ENCODE data around the gene WASL.
"Not testable (repeated sequence)": the region's sequence is repeated elsewhere in the genome, so short reads cannot be mapped to it uniquely, and the experiment has no call there.

Gene WASL

DNA sequence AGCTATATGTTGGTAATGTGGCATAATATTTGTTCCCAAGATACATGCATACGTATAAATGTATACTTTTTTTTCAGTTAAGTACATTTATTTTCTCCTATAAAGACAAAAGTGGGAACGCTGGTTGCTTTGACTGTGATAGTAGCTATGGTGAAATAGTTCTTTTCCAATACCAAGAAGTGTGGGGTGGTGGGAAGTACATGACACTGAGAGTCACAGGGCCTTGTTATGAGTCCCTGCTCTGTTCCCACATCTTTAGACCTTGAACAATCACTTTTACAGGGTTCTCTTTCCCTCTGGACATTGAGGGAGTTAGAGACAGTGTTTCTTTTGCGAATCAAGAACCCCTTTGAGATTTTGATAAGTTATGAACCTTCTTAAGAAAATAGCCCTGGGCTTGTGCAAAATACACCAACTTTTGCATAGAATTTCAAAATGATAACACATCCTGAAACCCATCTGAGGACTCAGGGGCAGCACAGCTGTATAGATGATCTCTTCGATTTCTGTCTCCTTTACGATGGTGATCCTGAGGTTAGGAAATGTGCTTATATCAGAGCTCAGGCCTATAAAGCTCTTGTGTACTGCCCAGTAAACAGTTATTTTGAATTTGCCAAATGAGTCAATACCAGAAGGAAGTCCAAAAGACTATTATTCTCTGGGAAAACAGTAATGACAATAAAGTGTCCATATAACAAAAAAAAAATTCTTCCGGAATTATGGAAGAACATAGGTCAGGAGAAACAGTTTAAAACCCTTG, 92.1 kb downstream of the WASL start:
- no peak for DNase-seq

DNA sequence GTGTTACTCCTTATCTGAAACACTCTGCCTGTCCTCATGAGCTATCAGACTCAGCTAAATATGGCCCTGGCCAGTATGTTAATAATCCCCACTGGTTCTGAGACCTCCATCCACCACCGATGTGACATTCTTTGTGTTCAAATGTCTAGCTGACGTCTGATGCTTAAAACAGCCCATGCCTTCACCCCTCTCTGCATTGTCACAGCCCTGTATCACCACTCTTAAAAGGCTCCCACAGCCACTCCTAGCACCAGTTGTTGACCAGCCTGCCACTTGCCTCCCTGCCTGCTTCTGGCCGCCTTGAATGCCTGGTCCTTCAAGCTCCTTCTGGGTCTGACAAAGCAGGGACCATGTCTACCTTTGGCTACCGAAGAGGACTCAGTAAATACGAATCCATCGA, 93.2 kb downstream of the WASL start, which contains the start of gene LMOD2:
LMOD2 (plus strand) TSS at position 253 of the 400 bp plus-strand sequence; CDS start at position 351, 98 bp downstream.
- no peak for DNase-seq

DNA sequence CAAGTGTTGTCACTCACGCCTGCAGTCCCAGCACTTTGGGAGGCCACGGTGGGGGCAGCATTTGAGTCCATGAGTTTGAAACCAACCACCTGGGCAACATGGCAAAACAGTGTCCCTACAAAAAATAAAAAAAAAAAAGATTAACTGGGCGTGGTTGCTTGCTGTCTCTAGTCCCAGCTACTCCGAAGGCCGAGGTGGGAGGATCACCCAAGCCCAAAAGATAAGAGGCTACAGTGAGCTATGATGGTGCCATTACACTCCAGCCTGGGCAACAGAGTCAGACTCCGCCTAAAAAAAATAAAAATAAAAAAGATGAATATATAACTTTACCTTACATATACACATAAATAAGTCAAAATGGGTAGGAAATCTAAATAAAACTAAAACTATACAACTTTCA, 95.6 kb downstream of the WASL start:
- DNase-seq: no peak

DNA sequence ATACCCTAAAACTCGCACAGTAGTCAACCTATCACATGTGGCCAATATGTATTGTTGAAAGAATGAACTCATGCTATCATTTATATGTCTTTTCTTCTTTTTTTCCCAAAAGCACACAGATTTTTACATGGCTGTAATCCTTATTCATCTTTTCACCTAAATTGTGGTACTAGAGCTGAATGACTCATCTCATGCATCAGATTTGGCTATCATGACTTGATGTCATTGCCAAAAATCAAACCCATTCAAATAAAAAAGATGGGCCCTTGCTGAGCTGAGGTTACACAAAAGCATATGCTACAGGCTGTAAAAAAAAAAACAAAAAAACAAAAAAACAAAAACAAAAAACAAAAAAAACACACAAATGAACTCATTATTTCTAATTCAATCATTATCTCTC, 96.4 kb downstream of the WASL start:
- DNase-seq: no peak

DNA sequence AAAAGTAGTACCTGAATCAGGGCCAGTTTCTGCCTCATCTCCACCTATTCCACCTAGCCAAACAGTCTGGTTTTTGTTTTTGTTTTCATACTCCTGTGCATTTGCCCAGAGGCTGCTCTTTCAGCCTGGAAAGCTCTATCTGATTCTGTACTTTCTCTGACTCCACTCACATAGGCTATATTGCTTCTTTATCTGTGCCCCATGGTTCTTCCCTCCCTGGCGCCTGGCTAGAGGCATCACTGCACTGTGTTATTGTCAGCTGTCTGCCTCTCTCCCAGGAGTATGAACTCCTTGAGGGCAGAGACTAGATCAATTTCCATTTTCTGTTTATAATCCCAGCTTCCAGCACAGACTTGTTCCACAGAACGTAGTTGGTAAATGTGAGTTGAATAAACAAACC, 98.2 kb downstream of the WASL start:
- DNase-seq: no peak

DNA sequence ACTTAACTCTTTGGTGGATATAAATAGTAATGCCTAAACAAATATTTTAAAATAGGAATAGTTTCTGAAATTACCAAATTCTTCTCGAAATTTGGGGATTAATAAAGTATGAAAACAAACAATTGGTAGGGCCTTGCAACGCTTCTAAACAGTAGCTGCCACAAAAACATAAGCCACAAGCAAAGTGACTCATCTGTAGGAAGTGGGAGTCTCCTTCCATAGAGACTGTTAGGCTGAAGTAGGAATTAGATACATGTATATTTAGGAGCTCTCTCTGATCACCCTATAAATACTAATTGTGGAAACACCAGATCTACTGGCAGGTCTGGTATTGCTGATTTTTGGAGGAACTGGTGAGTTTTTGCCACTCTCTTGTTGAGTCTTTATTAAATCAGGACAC, 98.8 kb downstream of the WASL start:
- no peak for DNase-seq

DNA sequence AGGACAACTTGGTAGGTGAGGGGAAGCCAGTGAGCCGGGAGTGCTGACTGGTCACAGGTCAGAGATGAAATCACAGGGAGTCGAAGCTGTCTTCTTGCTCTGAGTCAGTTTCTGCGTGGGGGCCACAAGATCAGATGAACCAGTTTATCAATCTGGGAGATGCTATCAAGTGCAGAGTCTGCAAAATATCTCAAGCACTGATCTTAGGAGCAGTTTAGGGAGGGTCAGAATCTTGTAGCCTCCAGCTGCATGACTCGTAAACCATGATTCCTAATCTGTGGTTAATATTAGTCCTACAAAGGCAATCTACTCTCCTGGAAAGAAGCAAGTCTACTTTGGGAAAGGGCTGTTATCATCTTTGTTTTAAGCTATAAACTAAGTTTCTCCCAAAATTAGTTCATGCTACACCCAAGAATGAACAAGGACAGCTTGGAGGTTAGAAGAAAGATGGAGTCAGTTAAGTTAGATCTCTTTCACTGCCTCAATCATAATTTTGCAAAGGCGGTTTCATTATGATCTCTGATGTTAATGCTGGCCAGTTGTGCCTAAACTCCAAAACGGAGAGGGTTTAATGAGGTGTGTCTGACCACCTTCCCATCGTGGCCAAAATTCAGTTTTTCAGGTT, 101.6 kb downstream of the WASL start:
- DNase-seq: no peak

DNA sequence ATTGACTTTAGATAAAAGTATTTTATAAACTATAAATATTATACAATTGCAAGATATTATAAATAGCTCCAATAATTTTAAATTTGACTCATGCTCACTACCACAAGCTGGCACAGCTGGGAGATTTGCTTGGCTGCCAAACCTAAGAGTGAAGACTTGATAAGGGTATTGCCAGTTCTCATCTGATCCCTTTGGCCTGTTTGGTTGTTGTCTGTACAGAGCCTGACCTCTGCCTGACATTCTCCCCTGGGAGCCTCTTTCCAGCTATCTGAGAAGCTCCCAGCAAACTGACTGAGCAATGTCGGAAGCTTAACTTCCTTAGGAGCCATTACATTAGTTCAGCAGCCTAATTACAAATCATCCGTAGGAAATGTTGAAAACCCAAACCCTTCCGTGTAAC, 103.3 kb downstream of the WASL start:
- DNase-seq: no peak

DNA sequence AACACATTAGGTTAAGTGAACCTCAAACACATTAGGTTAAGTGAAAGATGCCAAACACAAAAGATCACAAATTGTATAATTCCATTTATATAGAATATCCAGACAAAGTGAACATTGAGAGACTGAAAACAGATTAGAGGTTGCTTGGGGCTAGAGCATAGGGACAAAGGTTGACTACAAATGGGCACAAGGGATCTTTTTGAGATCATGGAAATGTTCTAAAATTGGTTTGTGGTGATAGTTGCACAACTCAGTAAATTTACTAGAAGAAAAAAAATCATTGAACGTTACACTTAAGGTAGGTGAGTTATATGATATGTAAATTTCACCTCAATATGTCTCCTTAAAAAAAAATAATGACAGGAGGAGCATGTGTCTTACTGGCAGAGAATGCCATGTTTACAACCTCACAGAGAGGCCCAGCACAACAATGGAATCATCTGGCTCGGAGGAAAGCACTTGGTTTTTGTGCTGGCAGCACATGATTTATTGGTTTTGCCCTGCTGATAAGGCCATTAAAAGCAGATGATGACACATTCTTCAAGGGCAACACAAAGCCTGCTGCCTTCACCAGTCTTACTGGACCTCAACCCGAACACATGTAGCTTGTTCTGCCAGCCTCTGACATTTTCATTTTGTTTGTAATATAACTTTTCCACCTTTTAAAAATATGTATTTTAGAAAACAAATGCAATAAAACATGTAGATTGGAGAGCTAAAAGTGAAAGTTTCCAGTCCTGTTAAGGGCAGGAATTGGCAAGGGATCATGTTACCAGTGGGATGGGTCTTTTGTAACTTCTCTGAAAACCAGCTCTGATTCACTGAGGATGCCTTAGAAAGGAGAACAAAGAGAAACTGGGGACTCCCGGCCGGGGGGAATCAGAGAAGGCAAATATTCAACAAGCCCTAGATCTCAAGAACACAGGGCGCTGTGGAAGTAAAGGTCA, 105.0 kb downstream of the WASL start:
- no peak for DNase-seq

DNA sequence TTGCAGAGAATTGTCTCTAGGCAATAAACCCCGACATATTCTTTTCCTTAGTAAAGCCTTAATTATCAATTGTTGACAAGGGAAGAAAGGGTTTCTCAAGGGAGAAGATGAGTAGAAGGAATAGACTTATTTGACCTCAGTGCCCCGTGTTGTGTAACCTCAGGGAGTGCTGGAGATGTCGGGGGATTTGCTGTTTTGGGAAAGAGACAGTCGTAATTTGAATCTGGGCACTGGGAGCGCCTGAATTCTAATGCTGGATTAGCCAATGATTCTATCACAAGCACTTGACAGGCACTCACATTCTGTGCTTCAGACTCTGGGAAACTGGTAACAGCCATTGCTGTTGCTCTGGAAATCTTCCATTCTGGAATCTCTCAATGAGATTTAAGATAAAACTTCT, 106.9 kb downstream of the WASL start:
- no peak for DNase-seq

DNA sequence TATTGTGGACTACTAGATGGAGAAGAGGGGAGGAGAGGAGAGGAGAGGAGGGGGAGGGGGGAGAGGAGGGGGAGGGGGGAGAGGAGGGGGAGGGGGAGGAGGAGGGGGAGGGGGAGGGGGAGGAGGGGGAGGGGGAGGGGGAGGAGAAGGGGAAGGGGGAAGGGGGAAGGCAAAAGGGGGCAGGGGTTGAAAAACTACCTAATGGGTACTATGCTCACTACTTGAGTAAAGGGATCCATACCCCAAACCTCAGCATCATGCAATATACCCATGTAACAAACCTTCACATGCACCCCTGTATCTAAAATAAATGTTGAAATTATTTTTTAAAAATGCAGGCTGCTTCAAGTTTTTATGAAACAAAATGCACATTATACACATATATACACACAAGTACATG, 108.2 kb downstream of the WASL start:
- no peak for DNase-seq

DNA sequence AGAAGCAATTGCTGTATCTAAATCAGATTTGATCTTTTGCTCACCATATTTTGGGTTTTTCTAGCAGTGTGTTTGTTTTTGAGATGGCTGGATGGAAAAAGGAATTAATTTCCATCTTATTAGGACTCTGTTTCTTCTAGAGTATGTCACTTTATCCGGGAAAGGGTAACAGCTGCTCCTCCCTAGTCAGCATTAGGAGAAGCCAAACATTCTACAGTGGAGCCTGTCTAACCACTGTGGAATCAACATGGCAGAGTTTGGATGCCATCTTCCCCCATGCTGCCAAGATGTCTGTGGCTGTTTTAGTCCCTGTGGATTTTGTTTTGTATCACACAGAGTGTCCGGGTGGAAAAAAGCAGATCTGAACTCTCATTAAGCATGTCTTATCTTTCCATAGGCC, 109.2 kb downstream of the WASL start:
- DNase-seq: no peak

DNA sequence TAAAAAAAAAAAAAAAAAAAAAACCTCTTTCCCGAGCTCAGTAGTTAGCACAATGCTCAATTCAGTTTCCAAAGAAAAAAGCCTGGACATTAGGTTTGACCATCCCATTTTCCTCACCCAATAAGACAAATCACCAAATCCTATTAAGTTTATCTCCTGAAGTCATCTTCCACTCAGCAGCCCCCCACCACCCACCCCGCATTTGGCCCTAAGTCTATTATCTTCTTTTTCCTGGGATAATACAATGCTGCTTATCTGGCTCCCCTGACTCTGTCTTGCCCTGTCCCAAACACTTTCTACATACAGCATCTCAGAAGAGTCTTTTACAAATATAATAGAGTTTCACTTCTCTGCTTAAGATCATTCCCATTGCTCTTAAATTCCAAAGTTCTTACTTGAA, 110.9 kb downstream of the WASL start:
- no peak for DNase-seq

DNA sequence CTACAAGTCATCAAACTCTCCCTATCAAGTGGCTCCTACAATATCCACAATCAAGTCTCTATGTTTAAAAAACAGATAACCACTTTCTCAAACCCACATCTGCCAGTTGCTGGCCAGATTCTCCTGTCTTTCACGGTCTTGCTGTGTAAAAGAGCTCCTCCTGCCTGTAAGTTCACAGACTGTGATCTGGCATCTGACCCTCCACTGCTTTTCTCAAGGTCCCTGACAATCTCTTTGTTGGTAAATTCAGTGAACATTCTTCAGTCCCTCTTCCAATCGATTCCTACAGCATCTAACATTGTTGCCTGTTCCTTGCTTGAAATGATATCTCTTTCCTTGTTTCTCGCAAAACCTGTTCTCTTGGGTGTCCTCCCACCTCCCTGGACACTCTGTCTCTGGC, 111.6 kb downstream of the WASL start:
- no peak for DNase-seq

DNA sequence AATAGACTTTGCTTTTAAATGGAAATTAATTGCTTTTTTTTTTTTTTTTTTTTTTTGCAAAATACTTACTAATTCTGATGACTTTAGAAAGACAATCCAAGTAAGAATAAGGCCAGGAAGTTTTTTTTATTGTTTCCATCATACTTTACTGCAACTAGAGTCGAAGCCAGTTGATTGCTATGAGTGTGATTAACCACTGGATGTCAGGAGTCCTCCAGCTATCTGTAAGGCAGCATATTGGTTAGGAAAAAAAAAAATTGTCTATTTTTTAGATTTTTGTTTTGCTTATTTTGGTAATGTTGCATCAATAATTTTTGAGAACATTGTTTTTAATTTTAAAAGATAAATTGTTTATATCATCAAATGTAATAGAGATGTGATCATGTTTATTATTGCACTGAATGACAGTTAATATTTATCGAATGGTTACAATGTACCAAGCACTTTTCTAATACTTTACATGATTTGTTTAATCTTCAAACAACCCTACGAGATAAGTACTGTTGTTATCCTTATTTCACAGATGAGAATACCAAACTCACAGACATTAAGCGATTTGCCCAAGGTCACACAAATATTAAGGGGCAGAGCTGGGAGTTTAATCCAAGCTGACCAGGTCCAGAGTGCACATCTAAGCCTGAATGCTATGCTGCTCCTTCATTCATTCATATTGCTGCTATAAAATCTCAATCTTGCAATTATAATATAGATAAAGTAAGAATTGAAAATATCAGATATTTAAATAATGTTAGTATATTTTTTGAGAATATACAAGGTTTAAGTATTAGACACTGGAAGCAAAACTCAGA, 113.0 kb downstream of the WASL start:
- no peak for DNase-seq

DNA sequence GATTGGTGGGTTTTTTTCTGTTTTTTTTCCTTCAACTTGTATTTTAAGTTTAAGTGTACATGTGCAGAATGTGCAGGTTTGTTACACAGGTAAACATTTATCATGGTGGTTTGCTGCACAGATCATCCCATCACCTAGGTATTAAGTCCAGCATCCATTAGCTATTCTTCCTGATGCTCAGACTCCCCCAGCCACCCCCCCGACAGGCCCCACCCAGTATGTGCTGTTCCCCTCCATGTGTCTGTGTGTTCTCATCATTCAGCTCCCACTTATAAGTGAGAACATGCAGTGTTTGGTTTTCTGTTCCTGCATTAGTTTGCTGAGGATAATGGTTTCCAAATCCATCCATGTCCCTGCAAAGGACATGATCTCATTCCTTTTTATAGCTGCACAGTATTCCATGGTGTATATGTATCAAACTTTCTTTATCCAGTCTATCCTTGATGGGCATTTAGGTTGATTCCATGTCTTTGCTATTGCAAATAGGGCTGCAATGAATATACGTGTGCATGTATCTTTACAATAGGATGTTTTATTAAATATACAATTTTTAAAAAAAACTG, 114.7 kb downstream of the WASL start:
- DNase-seq: not testable (repeated sequence)

DNA sequence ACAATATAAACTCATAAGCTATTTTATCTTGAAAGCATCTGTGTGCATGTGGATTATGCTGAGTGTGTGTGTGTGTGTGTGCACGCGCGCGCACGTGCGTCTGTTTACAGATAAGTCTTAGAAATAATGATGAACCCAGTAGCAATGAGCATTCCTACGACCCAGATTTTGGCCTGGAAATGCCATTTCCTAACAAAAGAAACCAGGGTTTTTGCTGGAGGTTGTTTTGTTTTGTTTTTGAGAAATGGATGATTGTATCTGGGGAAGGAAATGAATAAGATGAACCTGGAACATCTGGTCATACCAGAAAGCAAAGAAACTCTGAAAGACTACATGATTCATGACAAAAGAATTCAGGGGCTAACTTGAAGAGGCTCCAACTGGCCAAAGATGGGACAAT, 115.2 kb downstream of the WASL start:
- DNase-seq: no peak

DNA sequence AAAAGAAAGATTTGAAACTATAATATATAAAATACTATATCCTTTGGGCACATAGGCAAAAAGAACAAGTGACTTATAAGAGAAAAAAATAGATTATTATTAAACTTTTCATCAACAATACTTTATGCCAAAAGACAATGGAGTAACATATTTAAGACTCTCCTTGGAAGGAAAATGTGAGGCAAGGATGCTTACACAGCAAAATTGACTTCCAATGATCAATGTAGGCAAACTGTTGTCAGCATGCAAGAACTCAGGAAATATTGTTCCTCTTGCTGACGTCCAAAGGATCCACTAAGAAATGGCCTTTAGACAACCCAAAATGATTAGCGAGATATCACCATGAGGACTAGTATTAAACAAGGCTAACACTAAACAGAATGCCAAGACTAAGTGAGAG, 116.0 kb downstream of the WASL start:
- no peak for DNase-seq

All from GOT3 (cell line).